ENCODE measurements around the gene MYO1H.

GRCh38 chr12:109466305-109466704, 118.6 kb downstream of the MYO1H start:
- TF ChIP-seq, protein P1, sequence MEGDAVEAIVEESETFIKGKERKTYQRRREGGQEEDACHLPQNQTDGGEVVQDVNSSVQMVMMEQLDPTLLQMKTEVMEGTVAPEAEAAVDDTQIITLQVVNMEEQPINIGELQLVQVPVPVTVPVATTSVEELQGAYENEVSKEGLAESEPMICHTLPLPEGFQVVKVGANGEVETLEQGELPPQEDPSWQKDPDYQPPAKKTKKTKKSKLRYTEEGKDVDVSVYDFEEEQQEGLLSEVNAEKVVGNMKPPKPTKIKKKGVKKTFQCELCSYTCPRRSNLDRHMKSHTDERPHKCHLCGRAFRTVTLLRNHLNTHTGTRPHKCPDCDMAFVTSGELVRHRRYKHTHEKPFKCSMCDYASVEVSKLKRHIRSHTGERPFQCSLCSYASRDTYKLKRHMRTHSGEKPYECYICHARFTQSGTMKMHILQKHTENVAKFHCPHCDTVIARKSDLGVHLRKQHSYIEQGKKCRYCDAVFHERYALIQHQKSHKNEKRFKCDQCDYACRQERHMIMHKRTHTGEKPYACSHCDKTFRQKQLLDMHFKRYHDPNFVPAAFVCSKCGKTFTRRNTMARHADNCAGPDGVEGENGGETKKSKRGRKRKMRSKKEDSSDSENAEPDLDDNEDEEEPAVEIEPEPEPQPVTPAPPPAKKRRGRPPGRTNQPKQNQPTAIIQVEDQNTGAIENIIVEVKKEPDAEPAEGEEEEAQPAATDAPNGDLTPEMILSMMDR (conservative IDR thresholded peaks at IDR 0.05; ENCODE audit: low read depth in 2 of 2) = no peak
- TF ChIP-seq POLR2AphosphoS5 (IDR thresholded peaks at IDR 0.05; ENCODE audit: low read depth) (no peak), REST (IDR thresholded peaks at IDR 0.05; ENCODE audit: unreplicated experiment) (no peak), ZNF331 (CRISPR knock-in tag; IDR thresholded peaks at IDR 0.05; ENCODE audit: low read depth) (no peak), EZH2 (IDR thresholded peaks at IDR 0.05; ENCODE audit: low read depth, unreplicated experiment) (no peak), CREB1 (CRISPR knock-in tag; IDR thresholded peaks at IDR 0.05; ENCODE audit: low read depth) (no peak)

Measured in GM23338 (cell line).